Gastrocnemius medialis (tissue), 4 donors: Measurements from ENCODE around the gene MADD.

Experiments
- POLR2A ChIP-seq, 2 donors: fragments of 450-650 bp; IDR thresholded peaks; one replicate each; pipeline ENCODE4 v1.6.1; 2017; ENCODE audit warnings: antibody characterized with exemption in 2 of 2, mild to moderate bottlenecking in 2 of 2, moderate library complexity in 2 of 2
- TF ChIP-seq, protein P1 (sequence below), 5 experiments: fragments of 450-650 bp in 3 of 5; fragments of 200-600 bp in 2 of 5; sonication (generic) in 2 of 5; IDR thresholded peaks in 4 of 5; conservative IDR thresholded peaks in 1 of 5; 1 replicate in 4 of 5; 2 replicates in 1 of 5; pipeline ENCODE4 v1.5.1; 2016 to 2019; ENCODE audit warnings: antibody characterized with exemption in 5 of 5, mild to moderate bottlenecking in 3 of 5, moderate library complexity in 3 of 5

GRCh38 chr11:47351156-47352126 lies 81.5 kb downstream of the MADD start:
- no peak for TF ChIP-seq POLR2A (IDR thresholded peaks at IDR 0.05)
- TF ChIP-seq, protein P1, sequence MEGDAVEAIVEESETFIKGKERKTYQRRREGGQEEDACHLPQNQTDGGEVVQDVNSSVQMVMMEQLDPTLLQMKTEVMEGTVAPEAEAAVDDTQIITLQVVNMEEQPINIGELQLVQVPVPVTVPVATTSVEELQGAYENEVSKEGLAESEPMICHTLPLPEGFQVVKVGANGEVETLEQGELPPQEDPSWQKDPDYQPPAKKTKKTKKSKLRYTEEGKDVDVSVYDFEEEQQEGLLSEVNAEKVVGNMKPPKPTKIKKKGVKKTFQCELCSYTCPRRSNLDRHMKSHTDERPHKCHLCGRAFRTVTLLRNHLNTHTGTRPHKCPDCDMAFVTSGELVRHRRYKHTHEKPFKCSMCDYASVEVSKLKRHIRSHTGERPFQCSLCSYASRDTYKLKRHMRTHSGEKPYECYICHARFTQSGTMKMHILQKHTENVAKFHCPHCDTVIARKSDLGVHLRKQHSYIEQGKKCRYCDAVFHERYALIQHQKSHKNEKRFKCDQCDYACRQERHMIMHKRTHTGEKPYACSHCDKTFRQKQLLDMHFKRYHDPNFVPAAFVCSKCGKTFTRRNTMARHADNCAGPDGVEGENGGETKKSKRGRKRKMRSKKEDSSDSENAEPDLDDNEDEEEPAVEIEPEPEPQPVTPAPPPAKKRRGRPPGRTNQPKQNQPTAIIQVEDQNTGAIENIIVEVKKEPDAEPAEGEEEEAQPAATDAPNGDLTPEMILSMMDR (IDR thresholded peaks at IDR 0.05 in 4 of 5, conservative IDR thresholded peaks at IDR 0.05 in 1 of 5) = no peak
